ENCODE data around the gene ORAI1.

- TF ChIP-seq, protein P1, sequence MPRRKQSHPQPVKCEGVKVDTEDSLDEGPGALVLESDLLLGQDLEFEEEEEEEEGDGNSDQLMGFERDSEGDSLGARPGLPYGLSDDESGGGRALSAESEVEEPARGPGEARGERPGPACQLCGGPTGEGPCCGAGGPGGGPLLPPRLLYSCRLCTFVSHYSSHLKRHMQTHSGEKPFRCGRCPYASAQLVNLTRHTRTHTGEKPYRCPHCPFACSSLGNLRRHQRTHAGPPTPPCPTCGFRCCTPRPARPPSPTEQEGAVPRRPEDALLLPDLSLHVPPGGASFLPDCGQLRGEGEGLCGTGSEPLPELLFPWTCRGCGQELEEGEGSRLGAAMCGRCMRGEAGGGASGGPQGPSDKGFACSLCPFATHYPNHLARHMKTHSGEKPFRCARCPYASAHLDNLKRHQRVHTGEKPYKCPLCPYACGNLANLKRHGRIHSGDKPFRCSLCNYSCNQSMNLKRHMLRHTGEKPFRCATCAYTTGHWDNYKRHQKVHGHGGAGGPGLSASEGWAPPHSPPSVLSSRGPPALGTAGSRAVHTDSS (tag by site-specific recombination; IDR thresholded peaks at IDR 0.05) = no peak
- TF ChIP-seq ZNF629 (tag by site-specific recombination; IDR thresholded peaks at IDR 0.05) (no peak), ZNF266 (tag by site-specific recombination; IDR thresholded peaks at IDR 0.05; ENCODE audit: low read depth) (no peak), ZNF37A (tag by site-specific recombination; IDR thresholded peaks at IDR 0.05) (no peak), KLF10 (tag by site-specific recombination; IDR thresholded peaks at IDR 0.05) (no peak)
- TF ChIP-seq, protein P2, sequence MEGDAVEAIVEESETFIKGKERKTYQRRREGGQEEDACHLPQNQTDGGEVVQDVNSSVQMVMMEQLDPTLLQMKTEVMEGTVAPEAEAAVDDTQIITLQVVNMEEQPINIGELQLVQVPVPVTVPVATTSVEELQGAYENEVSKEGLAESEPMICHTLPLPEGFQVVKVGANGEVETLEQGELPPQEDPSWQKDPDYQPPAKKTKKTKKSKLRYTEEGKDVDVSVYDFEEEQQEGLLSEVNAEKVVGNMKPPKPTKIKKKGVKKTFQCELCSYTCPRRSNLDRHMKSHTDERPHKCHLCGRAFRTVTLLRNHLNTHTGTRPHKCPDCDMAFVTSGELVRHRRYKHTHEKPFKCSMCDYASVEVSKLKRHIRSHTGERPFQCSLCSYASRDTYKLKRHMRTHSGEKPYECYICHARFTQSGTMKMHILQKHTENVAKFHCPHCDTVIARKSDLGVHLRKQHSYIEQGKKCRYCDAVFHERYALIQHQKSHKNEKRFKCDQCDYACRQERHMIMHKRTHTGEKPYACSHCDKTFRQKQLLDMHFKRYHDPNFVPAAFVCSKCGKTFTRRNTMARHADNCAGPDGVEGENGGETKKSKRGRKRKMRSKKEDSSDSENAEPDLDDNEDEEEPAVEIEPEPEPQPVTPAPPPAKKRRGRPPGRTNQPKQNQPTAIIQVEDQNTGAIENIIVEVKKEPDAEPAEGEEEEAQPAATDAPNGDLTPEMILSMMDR (tag by site-specific recombination; IDR thresholded peaks at IDR 0.05) = no peak
- TF ChIP-seq, protein P3, sequence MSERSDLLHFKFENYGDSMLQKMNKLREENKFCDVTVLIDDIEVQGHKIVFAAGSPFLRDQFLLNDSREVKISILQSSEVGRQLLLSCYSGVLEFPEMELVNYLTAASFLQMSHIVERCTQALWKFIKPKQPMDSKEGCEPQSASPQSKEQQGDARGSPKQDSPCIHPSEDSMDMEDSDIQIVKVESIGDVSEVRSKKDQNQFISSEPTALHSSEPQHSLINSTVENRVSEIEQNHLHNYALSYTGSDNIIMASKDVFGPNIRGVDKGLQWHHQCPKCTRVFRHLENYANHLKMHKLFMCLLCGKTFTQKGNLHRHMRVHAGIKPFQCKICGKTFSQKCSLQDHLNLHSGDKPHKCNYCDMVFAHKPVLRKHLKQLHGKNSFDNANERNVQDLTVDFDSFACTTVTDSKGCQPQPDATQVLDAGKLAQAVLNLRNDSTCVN (tag by site-specific recombination; optimal IDR thresholded peaks at IDR 0.05) = no peak
These were observed 49.9 kb downstream of the ORAI1 start for GRCh38 chr12:121676190-121676589.

Data from HEK293 (cell line).